HG03175 (cell line): ENCODE measurements around the gene CAB39.

Experiments
- ATAC-seq: cut with Tn5 transposase; IDR thresholded peaks from one replicate; pipeline ENCODE4 v1.9.1; 2021; ENCODE audit warnings: mild to moderate bottlenecking, moderate library complexity; ENCODE audit not compliant: unreplicated experiment

Gene CAB39

DNA sequence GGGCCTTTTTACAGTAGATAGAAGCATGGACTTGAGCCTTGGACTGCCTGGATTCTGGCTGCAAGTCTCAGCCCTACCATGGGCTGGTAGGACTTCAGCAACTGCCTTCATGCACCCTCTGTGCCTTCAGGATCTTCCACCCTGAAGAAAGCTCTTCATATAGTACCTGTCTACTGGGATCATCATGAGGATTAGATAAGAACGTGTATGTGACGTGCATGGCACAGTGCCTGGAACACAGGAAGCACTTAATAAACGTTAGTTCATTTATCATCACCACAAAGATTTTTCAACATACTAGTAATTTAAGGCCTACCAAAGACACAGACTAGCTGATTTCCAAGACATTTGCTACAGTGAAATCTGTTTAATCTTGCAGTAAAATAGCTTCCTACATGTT is 98.9 kb downstream of the CAB39 start:
- ATAC-seq: no peak

DNA sequence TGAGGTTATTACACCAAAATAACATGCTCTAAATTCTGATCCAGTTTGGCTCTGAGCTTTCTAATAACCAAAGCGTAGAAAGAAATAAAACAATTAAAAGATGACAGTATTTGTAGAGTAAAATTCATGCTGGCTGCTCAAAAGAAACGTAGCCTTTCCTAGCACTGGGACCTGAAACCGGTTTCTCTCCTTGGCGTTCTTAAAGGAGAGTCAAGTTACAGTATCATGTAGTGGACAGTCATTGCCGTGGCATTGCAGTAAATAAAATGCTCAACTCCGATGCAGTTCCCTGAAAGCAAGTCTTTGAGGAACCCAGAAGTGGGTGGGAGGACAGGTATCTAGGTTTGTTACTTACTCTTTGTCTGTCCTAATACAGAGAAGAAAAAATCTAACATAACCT is 99.4 kb downstream of the CAB39 start:
- no peak for ATAC-seq

DNA sequence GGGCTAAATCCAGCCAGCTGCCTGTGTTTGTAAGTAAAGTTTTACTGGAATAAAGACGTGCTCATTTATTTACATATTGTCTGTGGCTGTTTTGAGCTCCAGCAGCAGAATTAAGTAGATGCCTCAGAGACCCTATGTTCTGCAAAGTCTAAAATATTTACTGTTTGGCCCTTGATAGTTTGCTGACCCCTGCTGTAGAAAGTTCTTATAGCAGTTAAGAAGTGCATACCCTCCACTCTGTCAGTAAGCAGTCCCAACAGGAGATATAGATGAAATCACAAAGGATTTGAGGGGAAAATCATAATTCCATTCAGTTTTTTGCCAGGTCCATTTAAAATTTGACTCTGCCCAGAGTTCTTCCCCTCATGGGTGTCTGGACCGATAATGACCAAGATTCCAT is 102.0 kb downstream of the CAB39 start:
- no peak for ATAC-seq

DNA sequence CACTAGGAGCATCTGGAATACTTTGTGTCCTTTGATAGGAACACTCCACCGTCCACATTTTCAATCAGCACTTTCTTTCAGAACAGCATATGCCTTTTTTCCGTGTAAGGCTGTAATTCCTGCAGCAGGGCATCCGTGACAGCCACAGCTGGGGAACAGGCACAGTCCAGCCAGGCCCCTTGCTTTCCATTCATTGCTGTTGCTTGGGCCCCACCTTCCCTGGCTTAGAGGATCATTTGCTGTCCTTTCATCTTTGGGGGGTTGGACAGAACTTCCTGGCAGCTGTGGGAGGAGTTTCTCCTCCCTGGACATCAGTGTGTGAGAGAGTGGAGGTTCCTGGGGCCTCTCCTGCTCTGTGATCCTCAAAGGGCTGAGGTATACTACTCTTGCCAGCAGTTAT is 102.4 kb downstream of the CAB39 start:
- no peak for ATAC-seq

DNA sequence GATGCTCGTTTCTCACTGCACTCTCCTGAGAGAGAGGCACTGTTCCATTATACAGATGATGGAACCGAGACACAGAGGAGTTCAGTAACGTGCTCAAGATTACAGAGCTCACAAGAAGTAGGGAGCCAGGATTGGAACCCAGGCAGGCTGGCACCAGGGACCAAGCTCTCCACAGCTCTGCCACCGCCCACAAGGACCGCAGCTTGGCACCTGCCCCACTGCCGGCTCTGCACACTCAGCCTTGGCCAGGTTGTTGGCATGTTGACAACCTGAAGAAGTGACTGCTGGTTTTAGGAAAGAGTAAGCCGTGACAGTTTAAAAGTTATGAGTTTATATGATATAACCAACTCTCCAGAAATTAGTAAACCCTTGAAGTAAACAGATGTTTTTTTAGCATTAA is 104.1 kb downstream of the CAB39 start:
- no peak for ATAC-seq

- ATAC-seq: no peak
Measured at GRCh38 chr2:230819433-230819832, 106.8 kb downstream of the CAB39 start.

DNA sequence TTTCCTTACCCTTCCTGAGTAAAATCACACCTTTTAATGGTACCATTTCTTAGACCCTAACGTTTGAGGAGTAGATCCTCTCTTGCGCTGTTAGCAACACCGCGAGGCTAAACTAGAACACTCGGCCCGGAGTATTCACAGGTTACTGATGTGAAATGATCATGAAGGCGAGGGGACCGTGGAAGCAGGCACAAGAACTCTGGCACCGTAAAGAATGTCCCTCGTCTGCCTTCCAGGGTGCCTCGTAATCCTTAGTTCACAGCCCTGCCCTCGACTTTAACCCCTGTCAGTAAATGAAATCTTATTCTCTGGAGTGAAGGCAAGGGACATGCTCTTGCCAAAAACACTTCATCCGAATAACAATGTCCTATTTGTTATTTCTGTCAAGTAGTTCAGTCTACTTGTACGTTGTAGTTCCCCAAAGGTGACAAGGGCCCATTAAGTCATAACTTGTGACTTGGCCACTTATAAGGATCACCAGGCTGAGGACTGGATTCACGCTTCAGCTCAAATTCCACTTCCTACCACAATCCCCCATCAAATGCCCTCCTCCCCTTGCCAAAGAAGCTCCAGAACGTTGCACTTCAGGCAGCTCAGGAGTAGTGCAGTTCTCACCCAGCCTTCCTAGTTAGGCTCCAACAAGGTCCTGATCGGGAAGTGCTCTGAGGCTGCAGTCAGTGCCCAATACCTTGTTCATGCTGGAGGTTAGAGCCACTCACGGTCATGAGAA is 108.8 kb downstream of the CAB39 start:
- no peak for ATAC-seq

DNA sequence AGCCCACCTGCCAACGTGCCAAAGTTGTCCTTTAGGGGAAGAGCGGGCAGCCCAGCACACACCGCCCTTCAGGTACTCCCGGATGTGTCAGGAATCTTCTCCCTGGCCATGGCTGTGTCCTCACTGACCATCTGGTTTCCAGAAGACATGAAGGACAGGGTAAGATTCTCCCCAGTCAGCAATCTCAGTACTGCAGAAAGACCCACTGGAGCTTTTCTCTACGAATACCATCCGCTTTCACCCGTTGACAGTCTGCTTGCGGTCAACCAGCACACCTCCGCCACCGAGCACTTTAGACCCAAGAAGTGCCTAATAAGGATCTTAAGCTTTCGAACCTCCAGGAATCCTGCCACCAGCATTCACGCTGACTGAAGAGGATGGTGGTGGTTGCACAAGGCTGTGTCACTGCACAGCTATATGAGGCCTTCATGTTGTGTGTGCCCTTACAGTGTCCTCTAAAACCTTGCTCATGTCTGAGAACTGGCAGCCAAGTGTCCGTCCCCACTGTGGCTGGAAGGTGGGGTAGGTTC is 109.4 kb downstream of the CAB39 start:
- no peak for ATAC-seq

GRCh38 chr2:230823264-230823964 is 110.8 kb downstream of the CAB39 start:
- ATAC-seq: no peak

DNA sequence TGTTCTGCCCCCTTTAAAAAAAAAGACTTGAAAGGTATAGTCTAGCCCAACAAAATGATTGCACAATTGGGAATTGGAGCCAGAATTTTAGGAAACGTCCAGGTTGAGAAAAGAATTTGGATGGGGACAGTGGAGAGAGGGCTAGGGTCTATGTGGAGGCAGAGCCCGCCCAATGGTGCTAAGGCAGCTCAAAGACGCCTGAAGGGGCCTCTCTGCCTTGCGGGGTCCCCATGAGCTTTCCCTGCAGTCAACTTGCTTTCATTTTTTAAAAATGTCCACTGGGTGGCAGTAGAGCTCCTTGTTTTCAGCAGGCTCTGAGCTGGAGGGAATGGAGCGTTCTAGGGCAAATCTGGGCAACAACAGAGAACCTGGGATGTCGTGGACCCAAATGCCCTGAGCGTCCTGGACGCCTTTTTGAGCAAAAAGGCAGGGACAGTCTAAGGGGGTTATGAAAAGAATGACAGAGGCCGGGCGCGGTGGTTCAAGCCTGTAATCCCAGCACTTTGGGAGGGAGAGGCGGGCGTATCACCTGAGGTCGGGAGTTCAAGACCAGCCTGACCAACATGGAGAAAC is 111.8 kb downstream of the CAB39 start:
- peak; percentile 59 for ATAC-seq

DNA sequence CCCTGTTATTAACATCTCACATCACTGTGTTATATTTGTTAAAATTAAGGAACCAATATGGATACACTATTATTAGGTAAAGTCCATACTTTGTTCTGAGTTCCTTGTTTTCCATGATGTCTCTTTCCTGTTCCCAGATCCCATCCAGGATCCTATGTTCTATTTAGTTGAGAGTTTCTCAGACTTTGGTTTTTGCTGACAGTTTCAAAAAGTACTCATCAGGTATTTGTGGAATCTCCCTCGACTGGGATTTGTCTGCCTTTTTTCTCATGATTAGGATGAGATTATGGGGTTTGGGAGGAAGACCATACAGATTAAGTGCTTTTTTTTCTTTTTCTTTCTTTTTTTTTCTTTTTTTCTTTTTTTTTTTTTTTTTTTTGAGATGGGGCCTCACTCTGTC is 112.7 kb downstream of the CAB39 start:
- no peak for ATAC-seq

DNA sequence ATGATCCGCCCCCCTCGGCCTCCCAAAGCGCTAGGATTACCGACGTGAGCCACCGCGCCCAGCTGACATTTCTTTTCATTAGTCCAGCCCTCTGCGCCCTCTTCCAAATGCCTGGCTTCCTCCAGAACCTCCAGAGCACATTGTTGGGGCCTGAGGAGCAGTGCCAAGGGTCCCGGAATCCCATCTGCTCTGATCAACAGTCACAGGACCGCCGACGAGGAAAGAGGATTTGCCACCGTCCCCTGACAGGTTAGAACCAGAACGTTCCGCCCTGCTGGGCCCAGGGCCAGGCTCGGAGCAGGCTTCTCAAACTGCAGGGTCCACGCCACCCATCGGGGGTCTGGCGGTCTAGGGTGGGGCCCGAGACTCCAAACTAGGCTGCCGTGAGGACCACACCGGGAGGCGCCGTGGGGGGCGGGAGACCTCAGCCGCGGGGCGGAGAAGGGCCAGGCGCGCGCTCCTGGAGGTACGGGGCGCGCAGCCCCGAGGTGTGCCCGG is 115.2 kb downstream of the CAB39 start:
- peak; percentile 8 for ATAC-seq

- peak; percentile 52 for ATAC-seq
Measured at GRCh38 chr2:230828272-230828961, 115.8 kb downstream of the CAB39 start.

- ATAC-seq: no peak
Measured at GRCh38 chr2:230829293-230829692, 116.7 kb downstream of the CAB39 start.

- no peak for ATAC-seq
Measured at GRCh38 chr2:230829959-230830358, 117.3 kb downstream of the CAB39 start.

- no peak for ATAC-seq
Measured at GRCh38 chr2:230830428-230830827, 117.8 kb downstream of the CAB39 start.

DNA sequence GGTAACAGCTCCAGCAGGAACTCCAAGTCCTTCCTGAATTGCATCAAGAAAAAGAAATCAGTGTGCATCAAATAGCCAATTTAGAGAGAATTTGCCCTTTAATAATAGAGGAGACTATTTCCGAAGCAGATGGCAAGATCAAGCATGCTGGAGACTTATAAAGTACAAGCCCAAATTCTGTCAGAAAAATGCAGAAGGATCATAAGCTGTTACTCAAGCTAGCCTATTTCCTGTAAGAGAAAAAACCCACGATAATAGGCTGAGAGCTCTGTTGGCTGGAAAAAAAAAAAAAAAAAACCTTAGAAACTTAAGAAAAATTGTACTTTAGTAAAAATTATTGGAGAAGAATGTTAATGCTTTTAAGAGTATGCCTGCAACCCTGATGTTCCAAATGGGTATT is 127.7 kb downstream of the CAB39 start:
- ATAC-seq: no peak

DNA sequence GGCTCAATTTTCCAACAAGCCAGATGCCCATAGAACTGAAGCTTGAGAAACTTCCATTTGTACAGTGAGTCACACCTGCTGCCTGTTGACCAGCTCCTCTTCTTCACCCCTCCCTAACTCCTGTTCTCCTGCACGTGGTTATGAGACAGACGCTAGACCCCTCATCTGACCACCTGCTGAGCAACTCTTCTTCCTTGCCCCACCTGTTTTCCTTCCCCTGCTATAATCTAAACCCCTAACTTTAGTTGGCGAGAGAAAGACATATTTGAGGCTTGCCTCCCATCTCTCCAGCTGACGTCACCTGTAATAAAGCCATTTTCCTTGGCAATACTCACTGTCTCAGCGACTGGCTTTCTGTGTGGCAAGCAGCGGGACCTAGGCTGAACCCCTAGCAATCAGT is 129.8 kb downstream of the CAB39 start:
- no peak for ATAC-seq

GRCh38 chr2:230843132-230843531 is 130.5 kb downstream of the CAB39 start:
- no peak for ATAC-seq

- ATAC-seq: no peak
Measured at GRCh38 chr2:230846360-230846759, 133.7 kb downstream of the CAB39 start.

DNA sequence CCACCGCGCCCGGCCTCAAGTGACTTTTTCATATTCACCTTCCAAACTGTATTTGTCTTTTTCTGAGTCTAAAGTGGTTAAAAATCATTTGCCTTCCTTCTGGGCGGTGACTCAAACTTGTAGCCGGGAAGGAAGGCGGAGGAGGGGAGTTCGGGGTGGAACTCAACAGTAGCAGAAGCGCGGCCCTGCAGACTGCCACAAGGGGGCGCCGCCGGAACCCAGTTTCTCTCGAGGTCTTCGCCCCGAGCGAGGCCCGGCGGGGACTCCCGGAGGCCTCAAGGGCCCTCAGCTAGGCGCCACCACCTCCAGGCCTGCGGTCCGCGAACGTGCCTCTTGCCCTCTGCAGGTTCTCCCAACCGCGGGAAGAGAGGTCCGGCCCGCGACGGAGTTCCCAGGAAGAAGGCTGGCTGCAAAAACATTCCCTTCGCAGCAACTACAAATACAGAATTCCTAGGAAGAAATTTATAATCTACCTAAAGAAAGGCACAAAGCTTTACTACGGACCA is 135.3 kb downstream of the CAB39 start:
- peak; percentile 85 for ATAC-seq
